GM23248 (cell line): ENCODE measurements around the gene CPAMD8. TPM values are rescaled to one million over a fixed set of nuclear protein-coding genes. Genes with fewer than 3 reads are reported as not detected.
A peak's percentile ranks its signal among the peaks of the same experiment; 100 is the strongest.

Experiments
- DNase-seq: peaks from one replicate; pipeline ENCODE4 v3.0.0-alpha.2; 2015
- H2AFZ ChIP-seq: fragments of 200-600 bp; sonication (generic); 2 replicates; pipeline ENCODE4 v1.6.1; 2016; ENCODE audit warnings: antibody characterized with exemption
- H3F3A ChIP-seq: fragments of 200-600 bp; sonication (generic); 2 replicates; pipeline ENCODE4 v1.6.1; 2016; ENCODE audit warnings: mild to moderate bottlenecking, antibody characterized with exemption, mixed run types; ENCODE audit not compliant: insufficient read depth
- H3K27ac ChIP-seq: fragments of 200-600 bp; sonication (generic); 2 replicates; pipeline ENCODE4 v1.5.1; 2016; ENCODE audit warnings: mild to moderate bottlenecking
- H3K27me3 ChIP-seq: fragments of 200-600 bp; sonication (generic); replicated peaks from 2 replicates; pipeline ENCODE4 v1.6.1; 2016; ENCODE audit warnings: mild to moderate bottlenecking; ENCODE audit not compliant: insufficient read depth
- H3K36me3 ChIP-seq: fragments of 200-600 bp; sonication (generic); 2 replicates; pipeline ENCODE4 v1.6.1; 2016; ENCODE audit warnings: low read depth, mild to moderate bottlenecking
- H3K4me1 ChIP-seq: fragments of 200-600 bp; sonication (generic); 2 replicates; pipeline ENCODE4 v1.6.1; 2016; ENCODE audit warnings: mild to moderate bottlenecking; ENCODE audit not compliant: insufficient read depth
- H3K4me2 ChIP-seq: fragments of 200-600 bp; sonication (generic); one replicate; pipeline ENCODE4 v1.6.1; 2016; ENCODE audit warnings: mild to moderate bottlenecking; ENCODE audit not compliant: unreplicated experiment
- H3K4me3 ChIP-seq: fragments of 200-600 bp; sonication (generic); 2 replicates; pipeline ENCODE4 v1.5.1; 2016; ENCODE audit warnings: mild to moderate bottlenecking
- H3K79me2 ChIP-seq: fragments of 200-600 bp; sonication (generic); 2 replicates; pipeline ENCODE4 v1.6.1; 2016; ENCODE audit warnings: mild to moderate bottlenecking; ENCODE audit not compliant: insufficient read depth
- H3K9ac ChIP-seq: fragments of 200-600 bp; sonication (generic); 2 replicates; pipeline ENCODE4 v1.6.1; 2016; ENCODE audit warnings: mild to moderate bottlenecking
- H3K9me2 ChIP-seq: fragments of 200-600 bp; sonication (generic); 2 replicates; pipeline ENCODE4 v1.6.1; 2016; ENCODE audit warnings: mixed run types, mild to moderate bottlenecking, moderate library complexity; ENCODE audit not compliant: insufficient read depth
- H3K9me3 ChIP-seq: fragments of 200-600 bp; sonication (generic); one replicate; pipeline ENCODE4 v1.6.1; 2017; ENCODE audit warnings: low read depth
- H4K20me1 ChIP-seq: fragments of 200-600 bp; sonication (generic); 2 replicates; pipeline ENCODE4 v1.6.0; 2016; ENCODE audit not compliant: insufficient read depth
- EZH2 ChIP-seq: fragments of 200-600 bp; sonication (generic); IDR thresholded peaks from 2 replicates; pipeline ENCODE4 v1.6.1; 2018; ENCODE audit warnings: antibody characterized with exemption, mild to moderate bottlenecking; ENCODE audit not compliant: insufficient read depth, poor library complexity, severe bottlenecking
- EZH2phosphoT487 ChIP-seq: fragments of 200-600 bp; sonication (generic); IDR thresholded peaks from 2 replicates; pipeline ENCODE4 v1.6.1; 2018; ENCODE audit warnings: antibody characterized with exemption, moderate library complexity, mild to moderate bottlenecking, low read depth; ENCODE audit not compliant: insufficient read depth
- WGBS, 2 experiments: methylation state at CpG; one replicate each; pipeline ENCODE4 v1.1.6; 2015 to 2017; ENCODE audit warnings: low lambda C conversion rate in 2 of 2, low coverage in 1 of 2; ENCODE audit errors: missing lambda C conversion rate in 2 of 2; 5-methylcytosine and 5-hydroxymethylcytosine counted together
- in situ Hi-C: fragments of 300-500 bp; cut with MboI; formaldehyde crosslinking; loops from 2 replicates; pipeline ENCODE4 v1.15.0; 2020
- polyA plus RNA-seq: library from polyadenylated mRNA; unstranded; fragments of >200 nt; fragmentation: Nextera tagmentation; extraction: Ambion mirVana; gene quantifications from 2 replicates; pipeline ENCODE4 v1.2.1, GENCODE V29; 2016
- total RNA-seq: library from RNA; depleted of rRNA; stranded (reverse); fragments of >200 nt; shearing (Covaris generic); gene quantifications from 2 replicates; pipeline ENCODE4 v1.2.3, GENCODE V29; 2014

The CPAMD8 gene
- total and polyA plus RNA-seq, 2 experiments from 2014 or later, result 0.76 to 0.80 TPM

- no peaks in the 10 kb centered on the region for H3K4me1 ChIP-seq
- no peaks in the 10 kb centered on the region for H3K9me2 ChIP-seq
- no peaks in the 10 kb centered on the region for H4K20me1 ChIP-seq
- H3F3A ChIP-seq, result no peaks in the 10 kb centered on the region
- 1 to 5% methylated on average over 11 of the region's 11 CpGs for WGBS, 2 experiments
- no peaks in the 10 kb centered on the region for H3K36me3 ChIP-seq
- in situ Hi-C loops, result no loop called here
- no peak for DNase-seq
- no peak overlapping the region for H2AFZ ChIP-seq
- peaks cover 19% of the 10 kb centered on the region for H3K27me3 ChIP-seq
- H3K9me3 ChIP-seq, result no peaks in the 10 kb centered on the region
- H3K4me2 ChIP-seq, result no peak overlapping the region
- H3K27ac ChIP-seq, result no peak overlapping the region
- no peak overlapping the region for H3K4me3 ChIP-seq
- no peak overlapping the region for H3K9ac ChIP-seq
- TF ChIP-seq EZH2phosphoT487 (no peak), EZH2 (no peak)
- H3K79me2 ChIP-seq, result no peaks in the 10 kb centered on the region
Measured at GRCh38 chr19:17041976-17042375, 15.4 kb upstream of the CPAMD8 start.

DNA sequence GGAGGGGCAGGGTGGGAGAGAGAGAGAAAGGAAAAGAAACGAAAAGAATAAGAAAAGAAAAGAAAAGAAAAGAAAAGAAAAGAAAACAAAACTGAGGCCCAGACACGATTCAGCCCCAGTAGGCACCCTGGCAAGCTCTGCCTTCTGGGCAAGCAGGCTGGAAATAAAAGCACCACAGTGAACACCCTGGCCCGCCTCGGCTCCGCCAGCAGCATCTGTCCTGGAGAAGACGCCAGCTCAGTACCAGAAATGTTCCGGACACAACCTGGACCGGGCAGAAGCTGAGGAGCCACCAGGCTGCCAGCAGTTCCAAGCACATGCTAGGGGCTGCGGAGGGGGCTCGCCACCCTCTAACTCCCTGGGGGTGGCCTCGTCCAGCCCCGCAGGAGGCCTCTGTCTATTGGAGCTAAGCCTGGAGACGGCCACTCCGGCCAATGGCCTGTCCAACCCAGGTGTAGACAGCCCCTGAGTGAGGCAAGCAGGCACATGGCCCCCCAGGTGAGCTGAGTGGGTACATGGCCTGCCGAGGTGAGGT lies 11.4 kb upstream of the CPAMD8 start:
- H3K9me2 ChIP-seq, result no peaks in the 10 kb centered on the region
- no peak overlapping the region for H2AFZ ChIP-seq
- H3K36me3 ChIP-seq, result no peaks in the 10 kb centered on the region
- peaks cover 13% of the 10 kb centered on the region; the same call in 1 of the 2 replicates for H3K27me3 ChIP-seq
- DNase-seq, result peak; percentile 20
- no peaks in the 10 kb centered on the region for H4K20me1 ChIP-seq
- TF ChIP-seq EZH2phosphoT487 (no peak), EZH2 (no peak)
- in situ Hi-C loops, result no loop called here
- no peak overlapping the region for H3K27ac ChIP-seq
- no peak overlapping the region for H3K4me3 ChIP-seq
- no peaks in the 10 kb centered on the region for H3F3A ChIP-seq
- H3K9ac ChIP-seq, result no peak overlapping the region
- H3K4me2 ChIP-seq, result no peak overlapping the region
- no peaks in the 10 kb centered on the region for H3K79me2 ChIP-seq
- no peaks in the 10 kb centered on the region for H3K9me3 ChIP-seq
- H3K4me1 ChIP-seq, result no peaks in the 10 kb centered on the region
- 8 to 13% methylated on average over 9 to 14 of the region's 15 CpGs for WGBS, 2 experiments

- Histone ChIP-seq H4K20me1 (no peaks in the 10 kb centered on the region), H3F3A (no peaks in the 10 kb centered on the region), H3K9ac (no peak overlapping the region), H3K79me2 (no peaks in the 10 kb centered on the region), H2AFZ (no peak overlapping the region), H3K27me3 (peaks cover 11% of the 10 kb centered on the region; the same call in 1 of the 2 replicates), H3K36me3 (no peaks in the 10 kb centered on the region), H3K4me2 (no peak overlapping the region), H3K4me3 (no peak overlapping the region), H3K27ac (no peak overlapping the region), H3K4me1 (no peaks in the 10 kb centered on the region), H3K9me3 (no peaks in the 10 kb centered on the region), H3K9me2 (no peaks in the 10 kb centered on the region)
- DNase-seq, result no peak
- in situ Hi-C loops, result no loop called here
- WGBS, 2 experiments, result 72 to 80% methylated on average over 6 of the region's 6 CpGs
- TF ChIP-seq EZH2 (no peak), EZH2phosphoT487 (no peak)
Measured at GRCh38 chr19:17037184-17037583, 10.6 kb upstream of the CPAMD8 start.

DNA sequence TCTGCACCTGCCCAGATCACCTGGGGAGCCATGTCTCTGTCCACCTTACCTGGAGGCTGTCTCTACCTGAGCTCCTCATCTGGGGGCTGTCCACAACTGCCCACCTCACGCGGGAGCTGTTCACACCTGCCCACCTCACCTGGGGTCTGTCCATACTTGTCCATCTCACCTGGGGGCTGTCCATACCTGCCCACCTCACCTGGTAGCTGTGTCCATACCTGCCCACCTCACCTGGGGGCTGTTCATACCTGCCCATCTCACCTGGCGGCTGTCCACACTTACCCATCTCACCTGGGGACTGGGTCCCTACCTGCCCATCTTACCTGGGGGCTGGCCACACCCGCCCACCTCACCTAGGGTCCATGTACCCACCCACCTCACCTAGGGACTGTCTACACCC lies 10.0 kb upstream of the CPAMD8 start:
- 60 to 74% methylated on average over 4 of the region's 4 CpGs for WGBS, 2 experiments
- in situ Hi-C loops, result no loop called here

GRCh38 chr19:17035842-17036424 lies 9.3 kb upstream of the CPAMD8 start:
- WGBS, 2 experiments, result 67 to 68% methylated on average over 15 of the region's 15 CpGs
- in situ Hi-C loops, result no loop called here
- Histone ChIP-seq H3K4me3 (no peak overlapping the region), H3K27ac (no peak overlapping the region), H3K79me2 (no peaks in the 10 kb centered on the region), H3K9ac (no peak overlapping the region), H3F3A (no peaks in the 10 kb centered on the region), H3K4me2 (no peak overlapping the region), H3K36me3 (no peaks in the 10 kb centered on the region), H3K27me3 (0 out of 2 replicates have a peak, but pooled peaks cover 10% of the 10 kb centered on the region), H3K9me3 (no peaks in the 10 kb centered on the region), H2AFZ (no peak overlapping the region), H3K9me2 (no peaks in the 10 kb centered on the region), H4K20me1 (no peaks in the 10 kb centered on the region), H3K4me1 (no peaks in the 10 kb centered on the region)
- peak; percentile 12 for DNase-seq
- TF ChIP-seq EZH2 (no peak), EZH2phosphoT487 (no peak)

More for the DNA sequence above, 10.0 kb upstream of the CPAMD8 start:
- Histone ChIP-seq H3K9me2 (no peaks in the 10 kb centered on the region), H3K9me3 (no peaks in the 10 kb centered on the region), H2AFZ (no peak overlapping the region), H3K4me3 (no peak overlapping the region), H3K36me3 (no peaks in the 10 kb centered on the region), H3K27ac (no peak overlapping the region), H3K9ac (no peak overlapping the region), H3K4me2 (no peak overlapping the region), H3K4me1 (no peaks in the 10 kb centered on the region), H3K27me3 (peaks cover 11% of the 10 kb centered on the region; the same call in 1 of the 2 replicates), H3F3A (no peaks in the 10 kb centered on the region), H3K79me2 (no peaks in the 10 kb centered on the region), H4K20me1 (no peaks in the 10 kb centered on the region)
- TF ChIP-seq EZH2phosphoT487, result no peak
- DNase-seq, result no peak
